Measurements from ENCODE around the gene IRAG1.

The IRAG1 gene

GRCh38 chr11:10645212-10645795 is 48.3 kb downstream of the IRAG1 start:
- no peak for DNase-seq

All from activated CD4-positive, alpha-beta T cell treated with anti-CD3 and anti-CD28 coated beads, Interleukin-2, amount 50 U/mL, for 48 hours (primary cell).